Activated T-helper 1 cell treated with anti-CD3 and anti-CD28 coated beads, Interleukin-12 subunit alpha, Interleukin-12 subunit beta, Interleukin-2, Interleukin-4 antibody, amounts not matched to agents 30 ng/mL and 10 ng/mL and 1 ng/mL, durations not matched to agents 14 hours and 24 hours and 36 hours (primary cell): ENCODE results near the gene LZTS2. TPM values are rescaled to one million over a fixed set of nuclear protein-coding genes. Genes with fewer than 3 reads are reported as not detected.
A peak's percentile ranks its signal among the peaks of the same experiment; 100 is the strongest.

Experiments
- DNase-seq: peaks from one replicate; pipeline ENCODE4 v3.0.0; 2021; ENCODE audit warnings: low spot score
- H3K27ac Mint-ChIP-seq: one replicate; pipeline ENCODE4 v1.8.0; 2021; ENCODE audit warnings: mild to moderate bottlenecking, mixed read lengths
- H3K27me3 Mint-ChIP-seq: one replicate; pipeline ENCODE4 v1.8.0; 2022; ENCODE audit warnings: mild to moderate bottlenecking, moderate library complexity, mixed read lengths; ENCODE audit not compliant: insufficient read depth
- H3K36me3 Mint-ChIP-seq: one replicate; pipeline ENCODE4 v1.8.0; 2021; ENCODE audit warnings: low read depth, mixed read lengths
- H3K4me1 Mint-ChIP-seq: one replicate; pipeline ENCODE4 v1.8.0; 2021; ENCODE audit warnings: low read depth, mixed read lengths
- H3K4me3 Mint-ChIP-seq: one replicate; pipeline ENCODE4 v1.8.0; 2021; ENCODE audit warnings: mild to moderate bottlenecking, moderate library complexity, mixed read lengths
- H3K9me3 Mint-ChIP-seq: one replicate; pipeline ENCODE4 v1.8.0; 2021; ENCODE audit warnings: mixed read lengths
- intact Hi-C: fragments of 100-400 bp; cut with micrococcal nuclease; formaldehyde crosslinking; loops from one replicate; pipeline ENCODE4 v1.15.1; 2024
- total RNA-seq: library from RNA; stranded (reverse); gene quantifications from 2 replicates; pipeline ENCODE4 v1.2.3, GENCODE V29; 2022

The LZTS2 gene
- total RNA-seq, 1 donor from 2014 or later, result 22.3 TPM

DNA sequence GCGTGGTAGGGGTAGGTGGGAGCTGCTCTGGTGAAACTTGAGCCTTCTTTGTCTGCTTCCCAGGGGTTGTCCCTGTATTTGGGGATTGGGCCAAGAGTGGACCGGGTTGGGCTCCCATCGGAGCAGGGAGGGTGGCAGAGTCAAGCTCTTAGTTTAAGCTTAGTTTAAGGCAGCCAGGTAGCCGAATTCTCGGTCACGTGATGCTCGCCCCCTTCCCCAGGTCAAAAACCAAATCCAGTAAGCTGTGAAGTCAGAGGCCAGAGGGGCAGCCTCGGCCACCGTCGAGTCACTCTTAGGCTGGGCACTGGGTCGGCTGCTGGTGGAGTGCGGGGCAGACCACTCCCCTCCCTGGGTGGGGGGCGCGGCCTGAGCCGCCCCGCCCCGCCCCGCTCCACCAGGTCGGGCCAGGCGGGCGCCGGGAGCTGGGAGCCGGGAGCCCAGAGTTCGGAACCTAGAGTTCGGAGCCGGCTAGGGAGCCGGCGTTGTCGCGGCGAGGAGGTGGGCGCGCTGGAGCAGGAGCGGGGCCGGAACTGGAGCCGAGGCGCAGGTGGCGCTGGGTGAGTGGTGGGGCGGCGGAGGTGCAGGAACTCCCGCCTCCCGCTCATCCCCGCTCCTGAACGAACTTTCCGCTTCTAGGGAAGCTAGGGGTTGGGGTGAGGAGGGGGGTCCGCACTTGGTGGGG is 2.8 kb upstream of the LZTS2 start:
- Mint-ChIP-seq H3K4me1 (peaks cover 29% of the 10 kb centered on the region), H3K27me3 (peaks cover 4% of the 10 kb centered on the region), H3K9me3 (no peaks in the 10 kb centered on the region), H3K4me3 (peak overlapping the region; percentile 88), H3K36me3 (peaks cover 22% of the 10 kb centered on the region), H3K27ac (peak overlapping the region; percentile 92)
- intact Hi-C loops, result loop anchor here (1.0 to 5.0 kb wide), 4 partner anchors 10 to 785 kb away; partner anchors contain the start of genes MRPL43, NPM3 and TWNK
- DNase-seq, result peak; percentile 26

DNA sequence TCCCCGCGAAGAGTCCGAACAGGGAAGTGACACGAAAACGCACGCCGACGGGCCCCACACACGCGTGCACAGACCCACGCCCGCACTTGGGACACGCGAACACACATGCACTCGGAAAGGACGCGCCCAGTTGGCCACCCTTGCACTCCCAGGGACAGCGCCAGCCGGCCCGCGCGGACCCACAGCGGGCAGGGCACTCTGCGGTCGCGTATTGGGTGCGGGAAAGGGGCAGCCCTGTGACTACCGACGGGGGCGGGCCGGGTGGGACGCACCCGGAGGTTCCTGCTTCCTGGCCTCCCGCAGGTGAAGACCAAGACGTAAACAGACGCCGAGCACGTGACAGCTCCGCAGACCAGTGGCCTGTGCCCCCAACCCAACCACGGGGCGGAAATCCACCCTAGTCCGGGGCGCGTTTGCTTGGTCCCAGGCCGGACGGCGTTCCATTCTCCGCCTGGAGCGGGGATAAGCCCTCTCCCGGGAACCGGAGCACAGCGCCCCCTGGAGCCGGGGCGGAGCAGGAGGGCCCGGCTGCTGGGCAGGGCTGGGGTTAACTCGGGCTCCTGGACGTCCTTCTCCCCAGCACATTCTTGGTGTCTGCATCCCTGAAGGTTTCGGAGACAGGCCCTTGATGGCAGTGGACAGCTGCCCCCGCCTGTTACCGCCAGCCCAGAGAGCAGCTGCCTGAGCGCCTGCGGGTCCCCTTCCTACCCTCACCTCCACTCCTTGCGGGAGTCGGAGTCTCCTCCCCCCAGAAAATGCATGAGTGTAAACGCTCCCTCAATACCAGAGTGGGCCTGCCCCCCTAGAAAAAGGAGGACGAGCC is 2.0 kb upstream of the LZTS2 start:
- H3K9me3 Mint-ChIP-seq, result no peaks in the 10 kb centered on the region
- peaks cover 4% of the 10 kb centered on the region for H3K27me3 Mint-ChIP-seq
- peaks cover 22% of the 10 kb centered on the region for H3K36me3 Mint-ChIP-seq
- H3K4me1 Mint-ChIP-seq, result peaks cover 29% of the 10 kb centered on the region
- H3K4me3 Mint-ChIP-seq, result peak overlapping the region; percentile 88
- H3K27ac Mint-ChIP-seq, result peak overlapping the region; percentile 92
- intact Hi-C loops, result loop anchor here (1.0 to 5.0 kb wide), 6 partner anchors 10 to 785 kb away; partner anchors contain the start of genes MRPL43, NPM3, PDZD7 and SFXN3
- peak; percentile 71 for DNase-seq

DNA sequence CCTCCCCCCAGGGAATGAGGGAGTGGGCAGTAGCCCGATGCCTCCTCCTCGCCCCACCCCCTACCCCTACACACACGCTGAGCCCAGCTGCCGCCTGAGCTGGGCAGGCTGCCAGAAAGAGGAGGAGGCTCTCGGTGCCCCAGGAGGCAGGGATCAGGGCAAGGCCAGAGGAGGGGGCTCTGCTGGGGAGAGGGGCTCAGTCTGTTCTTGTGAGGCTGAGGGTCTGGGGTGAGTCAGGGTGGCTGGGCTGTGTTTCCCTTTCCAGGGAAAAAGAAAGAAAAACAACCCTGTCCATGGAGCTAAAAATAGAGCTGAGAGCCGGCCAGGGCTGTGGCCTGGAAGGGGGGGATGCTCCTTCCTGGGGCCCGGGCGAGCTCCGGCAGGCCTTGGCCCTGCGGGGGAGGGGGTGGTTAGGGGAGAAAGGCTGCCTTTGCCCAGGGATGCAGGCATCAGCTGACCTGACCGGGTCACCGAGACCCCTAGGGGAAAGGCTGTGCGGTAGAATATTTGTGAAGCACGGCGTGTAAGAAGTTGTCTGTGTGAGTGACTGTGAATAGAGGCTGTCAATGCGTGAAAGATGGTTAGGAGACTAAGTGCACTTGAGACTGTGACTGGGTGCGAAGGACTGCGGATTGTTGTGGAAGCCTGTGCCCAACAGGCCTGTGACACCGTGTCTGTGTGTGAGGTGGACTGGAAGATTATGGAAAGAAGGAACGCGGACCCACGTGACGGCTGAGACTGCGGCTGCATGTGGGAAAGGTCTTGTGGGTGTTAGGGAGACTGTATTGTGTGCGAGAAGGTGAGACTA is 1.2 kb upstream of the LZTS2 start:
- intact Hi-C loops, result loop anchor here (1.0 to 5.0 kb wide), 3 partner anchors 15 to 784 kb away; partner anchors contain the start of genes NPM3, PDZD7 and SFXN3
- H3K27ac Mint-ChIP-seq, result peak overlapping the region; percentile 93
- peaks cover 18% of the 10 kb centered on the region for H3K36me3 Mint-ChIP-seq
- peak; percentile 37 for DNase-seq
- H3K4me3 Mint-ChIP-seq, result peak overlapping the region; percentile 88
- peaks cover 29% of the 10 kb centered on the region for H3K4me1 Mint-ChIP-seq
- no peaks in the 10 kb centered on the region for H3K9me3 Mint-ChIP-seq
- H3K27me3 Mint-ChIP-seq, result peaks cover 4% of the 10 kb centered on the region

DNA sequence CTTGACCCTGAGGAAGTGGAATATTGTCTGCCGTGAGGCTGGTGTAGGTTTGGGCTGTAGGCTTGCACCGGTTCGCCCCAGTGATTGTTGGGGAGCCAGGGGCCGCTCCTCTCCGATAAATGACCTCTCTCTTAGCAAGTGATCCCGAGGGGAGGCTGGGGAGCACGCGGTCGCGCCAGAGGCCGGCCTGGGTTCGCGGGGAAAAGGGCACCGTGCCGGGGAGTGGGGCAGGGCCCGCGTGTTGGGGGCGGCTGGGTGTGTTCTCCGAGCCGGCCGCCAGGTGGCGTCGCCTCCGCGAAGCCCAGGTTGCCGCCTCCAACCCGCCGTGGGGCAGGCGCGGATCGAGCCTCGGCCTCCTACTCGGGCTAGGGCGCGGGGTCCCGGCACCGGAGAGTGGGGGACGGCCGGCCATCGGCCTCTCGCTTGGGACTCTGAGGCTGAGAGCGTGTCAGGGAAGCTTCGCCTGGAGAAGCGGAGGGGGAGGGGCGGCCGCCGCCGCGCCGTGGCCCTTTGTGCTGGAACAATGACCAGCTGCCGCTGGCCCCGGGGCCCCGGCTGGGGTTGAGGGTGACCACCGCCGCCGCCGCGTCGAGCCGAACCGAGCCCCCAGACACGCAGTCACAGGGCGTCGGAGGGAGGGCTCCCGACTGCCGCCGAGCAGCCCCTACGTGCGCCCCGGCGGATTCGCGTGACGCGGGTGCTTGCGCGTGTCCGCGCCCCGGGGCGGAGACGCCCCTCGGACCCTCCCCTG is 442 bp upstream of the LZTS2 start:
- Mint-ChIP-seq H3K36me3 (peaks cover 13% of the 10 kb centered on the region), H3K9me3 (no peaks in the 10 kb centered on the region), H3K27me3 (peaks cover 4% of the 10 kb centered on the region), H3K4me3 (peak overlapping the region; percentile 88), H3K27ac (peak overlapping the region; percentile 93), H3K4me1 (peaks cover 29% of the 10 kb centered on the region)
- DNase-seq, result peak; percentile 77
- intact Hi-C loops, result loop anchor here (1.0 to 5.0 kb wide), 4 partner anchors 14 to 783 kb away; partner anchors contain the start of genes NPM3, PDZD7, SFXN3 and SLF2

DNA sequence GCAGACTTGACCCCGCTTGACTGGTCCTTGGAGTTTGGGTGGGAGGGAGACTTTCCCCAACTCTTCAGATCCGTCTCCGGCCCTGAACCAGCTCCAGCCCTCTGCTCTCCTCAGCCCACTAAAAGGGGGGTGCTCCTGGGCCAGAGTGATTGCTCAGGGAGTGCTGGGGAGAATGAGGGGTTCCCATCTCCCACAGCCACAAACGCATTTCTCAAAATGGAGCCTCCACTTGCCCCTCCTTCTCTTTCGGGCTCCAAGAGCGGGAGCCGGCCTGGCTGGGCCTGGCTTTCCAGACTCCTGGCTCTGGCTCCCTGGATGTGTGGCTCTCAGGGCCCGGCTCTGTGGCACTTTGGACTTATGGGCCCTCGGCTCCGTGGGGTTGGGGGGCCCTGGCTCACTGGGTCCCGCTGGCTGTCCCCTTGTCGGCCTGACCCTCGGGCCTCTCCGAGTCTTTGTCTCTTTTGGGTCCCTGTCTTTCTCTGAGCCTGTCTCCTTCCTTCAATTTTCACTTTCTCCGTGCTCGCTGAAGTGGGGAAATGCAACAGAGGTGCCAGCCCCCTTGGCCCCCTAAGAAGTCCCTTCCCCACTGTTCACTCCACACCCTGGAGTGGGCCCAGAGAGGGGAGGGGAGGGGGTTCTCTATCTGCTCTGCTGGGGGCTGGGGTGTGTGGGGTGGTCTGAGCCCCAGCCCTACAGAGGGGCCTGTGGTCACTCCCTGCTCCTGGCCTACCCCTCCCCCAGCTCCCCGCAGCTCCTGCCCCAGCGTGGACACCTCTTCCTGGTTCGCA is 713 bp downstream of the LZTS2 start:
- no peaks in the 10 kb centered on the region for H3K9me3 Mint-ChIP-seq
- H3K4me1 Mint-ChIP-seq, result peaks cover 23% of the 10 kb centered on the region
- H3K4me3 Mint-ChIP-seq, result peak overlapping the region; percentile 76
- DNase-seq, result no peak
- H3K27ac Mint-ChIP-seq, result peak overlapping the region; percentile 63
- peaks cover 6% of the 10 kb centered on the region for H3K36me3 Mint-ChIP-seq
- H3K27me3 Mint-ChIP-seq, result peaks cover 4% of the 10 kb centered on the region
- intact Hi-C loops, result no loop called here

DNA sequence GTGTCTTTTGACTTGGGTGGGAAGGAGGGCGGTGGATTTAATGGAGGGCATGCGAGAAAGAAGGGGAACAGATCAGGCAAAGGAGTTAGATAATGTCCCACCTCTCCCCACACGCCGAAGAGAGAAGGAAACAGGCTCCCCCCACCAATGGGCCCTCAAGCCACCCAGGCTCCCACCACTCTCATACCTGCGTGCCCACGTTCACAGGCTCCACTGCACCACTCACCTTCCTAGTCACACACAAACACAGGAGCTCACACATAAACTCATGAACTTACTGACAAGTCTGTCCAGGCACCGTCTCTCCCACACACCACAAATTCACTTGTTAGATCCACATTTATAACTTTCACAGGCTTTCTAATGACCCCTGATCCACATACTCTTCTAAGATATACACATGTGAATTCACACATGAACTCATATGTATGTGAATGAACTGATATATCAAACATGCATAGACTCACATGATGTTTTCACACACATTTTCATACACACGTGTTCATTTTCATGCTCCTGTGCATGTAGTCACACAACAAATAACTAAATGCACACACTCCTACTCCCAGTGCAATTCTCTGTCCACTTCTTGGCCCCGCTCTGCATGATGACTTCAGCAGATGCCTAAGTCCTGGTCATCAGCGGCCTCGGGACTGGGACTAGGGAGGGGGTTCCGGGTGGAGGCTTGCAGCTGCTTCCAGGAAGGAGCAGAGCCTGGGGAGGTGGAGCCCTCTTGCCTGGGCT is 1.5 kb downstream of the LZTS2 start:
- Mint-ChIP-seq H3K4me1 (peaks cover 23% of the 10 kb centered on the region), H3K9me3 (no peaks in the 10 kb centered on the region), H3K27ac (peak overlapping the region; percentile 8), H3K4me3 (peak overlapping the region; percentile 76), H3K36me3 (peaks cover 6% of the 10 kb centered on the region), H3K27me3 (peaks cover 4% of the 10 kb centered on the region)
- intact Hi-C loops, result no loop called here
- DNase-seq, result no peak

GRCh38 chr10:101001659-101002035 is 2.0 kb downstream of the LZTS2 start:
- DNase-seq, result no peak
- Mint-ChIP-seq H3K9me3 (no peaks in the 10 kb centered on the region), H3K27ac (no peak overlapping the region), H3K4me1 (peaks cover 18% of the 10 kb centered on the region), H3K4me3 (no peak overlapping the region), H3K27me3 (peaks cover 4% of the 10 kb centered on the region), H3K36me3 (peaks cover 7% of the 10 kb centered on the region)
- intact Hi-C loops, result no loop called here

DNA sequence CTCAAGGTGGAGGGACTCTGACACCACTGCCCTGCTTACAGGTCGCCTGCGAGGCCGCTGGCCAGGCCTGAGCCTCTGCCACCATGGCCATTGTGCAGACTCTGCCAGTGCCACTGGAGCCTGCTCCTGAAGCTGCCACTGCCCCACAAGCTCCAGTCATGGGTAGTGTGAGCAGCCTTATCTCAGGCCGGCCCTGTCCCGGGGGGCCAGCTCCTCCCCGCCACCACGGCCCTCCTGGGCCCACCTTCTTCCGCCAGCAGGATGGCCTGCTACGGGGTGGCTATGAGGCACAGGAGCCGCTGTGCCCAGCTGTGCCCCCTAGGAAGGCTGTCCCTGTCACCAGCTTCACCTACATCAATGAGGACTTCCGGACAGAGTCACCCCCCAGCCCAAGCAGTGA is 2.8 kb downstream of the LZTS2 start:
- intact Hi-C loops, result no loop called here
- Mint-ChIP-seq H3K36me3 (peaks cover 7% of the 10 kb centered on the region), H3K4me3 (no peak overlapping the region)

DNA sequence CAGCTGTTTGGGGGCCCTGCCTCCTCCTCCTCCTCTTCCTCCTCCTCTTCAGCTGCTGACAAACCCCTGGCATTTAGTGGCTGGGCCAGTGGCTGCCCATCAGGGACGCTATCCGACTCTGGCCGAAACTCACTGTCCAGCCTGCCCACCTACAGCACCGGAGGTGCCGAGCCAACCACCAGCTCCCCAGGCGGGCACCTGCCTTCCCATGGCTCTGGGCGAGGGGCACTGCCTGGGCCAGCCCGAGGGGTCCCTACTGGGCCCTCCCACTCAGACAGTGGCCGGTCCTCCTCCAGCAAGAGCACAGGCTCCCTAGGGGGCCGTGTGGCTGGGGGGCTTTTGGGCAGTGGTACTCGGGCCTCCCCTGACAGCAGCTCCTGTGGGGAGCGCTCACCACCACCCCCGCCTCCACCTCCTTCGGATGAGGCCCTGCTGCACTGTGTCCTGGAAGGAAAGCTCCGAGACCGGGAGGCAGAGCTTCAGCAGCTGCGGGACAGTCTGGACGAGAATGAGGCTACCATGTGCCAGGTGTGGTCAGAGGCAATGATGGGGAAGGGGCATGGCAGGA is 4.1 kb downstream of the LZTS2 start:
- peaks cover 5% of the 10 kb centered on the region for H3K36me3 Mint-ChIP-seq
- no peak overlapping the region for H3K4me3 Mint-ChIP-seq
- H3K9me3 Mint-ChIP-seq, result no peaks in the 10 kb centered on the region
- intact Hi-C loops, result no loop called here
- no peak overlapping the region for H3K27ac Mint-ChIP-seq
- DNase-seq, result no peak
- peaks cover 8% of the 10 kb centered on the region for H3K4me1 Mint-ChIP-seq
- peaks cover 2% of the 10 kb centered on the region for H3K27me3 Mint-ChIP-seq

More for the DNA sequence above, 2.8 kb downstream of the LZTS2 start:
- no peak overlapping the region for H3K27ac Mint-ChIP-seq
- H3K27me3 Mint-ChIP-seq, result peaks cover 4% of the 10 kb centered on the region
- H3K4me1 Mint-ChIP-seq, result peaks cover 17% of the 10 kb centered on the region
- no peak for DNase-seq
- H3K9me3 Mint-ChIP-seq, result no peaks in the 10 kb centered on the region

DNA sequence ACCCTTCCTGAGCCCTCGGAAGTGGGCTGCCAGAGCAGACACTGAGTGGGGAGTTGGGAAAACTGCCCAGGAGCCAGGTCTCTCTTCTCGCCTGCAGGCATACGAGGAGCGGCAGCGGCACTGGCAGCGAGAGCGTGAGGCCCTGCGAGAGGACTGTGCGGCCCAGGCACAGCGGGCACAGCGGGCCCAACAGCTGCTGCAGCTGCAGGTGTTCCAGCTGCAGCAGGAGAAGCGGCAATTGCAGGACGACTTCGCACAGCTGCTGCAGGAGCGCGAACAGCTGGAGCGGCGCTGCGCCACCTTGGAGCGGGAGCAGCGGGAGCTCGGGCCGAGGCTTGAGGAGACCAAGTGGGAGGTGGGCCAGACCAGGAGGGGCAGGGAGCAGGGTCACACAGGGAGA is 5.8 kb downstream of the LZTS2 start:
- Mint-ChIP-seq H3K4me3 (no peak overlapping the region), H3K36me3 (peaks cover 5% of the 10 kb centered on the region), H3K27ac (no peak overlapping the region), H3K27me3 (peaks cover 2% of the 10 kb centered on the region), H3K4me1 (peaks cover 6% of the 10 kb centered on the region), H3K9me3 (no peaks in the 10 kb centered on the region)
- intact Hi-C loops, result no loop called here
- DNase-seq, result no peak
